HG02870 (cell line): ENCODE data around the gene FGFRL1.
"Not testable (repeated sequence)": the region's sequence is repeated elsewhere in the genome, so short reads cannot be mapped to it uniquely, and the experiment has no call there.

Source experiments
- ATAC-seq: cut with Tn5 transposase; IDR thresholded peaks from one replicate; pipeline ENCODE4 v1.9.1; 2021; ENCODE audit warnings: mild to moderate bottlenecking, moderate library complexity; ENCODE audit not compliant: unreplicated experiment

Gene FGFRL1

GRCh38 chr4:972651-973424 is 38.6 kb upstream of the FGFRL1 start:
- ATAC-seq = peak; percentile 38

GRCh38 chr4:973431-974397 is 37.7 kb upstream of the FGFRL1 start, which contains the start of gene DGKQ:
Gene DGKQ, minus strand, starts transcription at chr4:973569. Its CDS starts 87 bp downstream, at chr4:973482.
- ATAC-seq = peak; percentile 68

- no peak for ATAC-seq
Observed at GRCh38 chr4:974668-975067, 36.8 kb upstream of the FGFRL1 start.

GRCh38 chr4:976016-976415 is 35.4 kb upstream of the FGFRL1 start:
- ATAC-seq = not testable (repeated sequence)

- no peak for ATAC-seq
Observed at GRCh38 chr4:978957-979701, 32.3 kb upstream of the FGFRL1 start.

- no peak for ATAC-seq
Observed at GRCh38 chr4:982291-982690, 29.1 kb upstream of the FGFRL1 start.

GRCh38 chr4:982814-983213 is 28.6 kb upstream of the FGFRL1 start:
- no peak for ATAC-seq

GRCh38 chr4:984336-985054 is 26.9 kb upstream of the FGFRL1 start:
- no peak for ATAC-seq

GRCh38 chr4:985123-985830 is 26.1 kb upstream of the FGFRL1 start:
- ATAC-seq = no peak

GRCh38 chr4:986428-986878 is 25.0 kb upstream of the FGFRL1 start:
- ATAC-seq = peak; percentile 13

GRCh38 chr4:986879-987623 is 24.4 kb upstream of the FGFRL1 start, which contains the start of gene IDUA:
Gene IDUA, plus strand, starts transcription at chr4:987044. Its CDS starts 41 bp downstream, at chr4:987085.
- ATAC-seq = peak; percentile 69

- ATAC-seq = no peak
Observed at GRCh38 chr4:987624-988513, 23.6 kb upstream of the FGFRL1 start.

- ATAC-seq = no peak
Observed at GRCh38 chr4:988726-989721, 22.4 kb upstream of the FGFRL1 start.

GRCh38 chr4:989722-990471 is 21.5 kb upstream of the FGFRL1 start:
- no peak for ATAC-seq

GRCh38 chr4:990746-991367 is 20.6 kb upstream of the FGFRL1 start:
- no peak for ATAC-seq
